Heart left ventricle (tissue), 16 donors: ENCODE data around the gene PLD2. TPM values are rescaled to one million over a fixed set of nuclear protein-coding genes. Genes with fewer than 3 reads are reported as not detected.
A peak's percentile ranks its signal among the peaks of the same experiment; 100 is the strongest.

Experiments used
- ATAC-seq, 4 donors: fragments of 200-7000 bp; cut with Tn5 transposase; one replicate each; pipeline ENCODE4 v1.9.1; 2020 to 2022; ENCODE audit warnings: moderate library complexity in 4 of 4, mild to moderate bottlenecking in 3 of 4, moderate number of reproducible peaks in 1 of 4
- DNase-seq, 5 donors: peaks; one replicate each; pipeline ENCODE4 v3.0.0-alpha.2; 2020
- H3K27ac ChIP-seq, 12 donors: fragments of 200-600 bp; sonication (generic) in 4 of 12; one replicate each; pipeline versions ENCODE4 v1.5.0 to v1.8.0; 2016 to 2022; ENCODE audit warnings: mild to moderate bottlenecking in 2 of 12
- H3K27me3 ChIP-seq, 9 donors: fragments of 200-600 bp; sonication (generic) in 2 of 9; one replicate each; pipeline versions ENCODE4 v1.5.1 to v1.8.0; 2016 to 2022; ENCODE audit warnings: mild to moderate bottlenecking in 3 of 9
- H3K36me3 ChIP-seq, 9 donors: fragments of 200-600 bp; sonication (generic) in 2 of 9; one replicate each; pipeline versions ENCODE4 v1.5.0 to v1.8.0; 2018 to 2022; ENCODE audit warnings: mild to moderate bottlenecking in 2 of 9
- H3K4me1 ChIP-seq, 12 donors: fragments of 200-600 bp; sonication (generic) in 4 of 12; one replicate each; pipeline versions ENCODE4 v1.5.0 to v1.8.0; 2016 to 2022; ENCODE audit warnings: mild to moderate bottlenecking in 3 of 12
- H3K4me3 ChIP-seq, 12 donors: fragments of 200-600 bp; sonication (generic) in 4 of 12; one replicate each; pipeline versions ENCODE4 v1.5.0 to v1.8.0; 2017 to 2022; ENCODE audit warnings: mild to moderate bottlenecking in 9 of 12, moderate library complexity in 4 of 12
- H3K9me3 ChIP-seq, 12 donors: fragments of 200-600 bp; sonication (generic) in 4 of 12; one replicate each; pipeline versions ENCODE4 v1.5.0 to v1.8.0; 2016 to 2022; ENCODE audit warnings: mild to moderate bottlenecking in 1 of 12
- CTCF ChIP-seq, 12 donors: fragments of 200-600 bp; sonication (generic) in 4 of 12; IDR thresholded peaks; one replicate each; pipeline versions ENCODE4 v1.5.0 to v1.8.0; 2018 to 2022; ENCODE audit warnings: antibody characterized with exemption in 12 of 12, mild to moderate bottlenecking in 5 of 12
- POLR2A ChIP-seq, 2 donors: fragments of 450-650 bp; IDR thresholded peaks; one replicate each; pipeline ENCODE4 v1.6.1; 2017; ENCODE audit warnings: antibody characterized with exemption in 2 of 2, mild to moderate bottlenecking in 2 of 2, moderate library complexity in 2 of 2
- WGBS, 4 donors: extraction: QIAGEN DNeasy Blood & Tissue Kit in 2 of 4; methylation state at CpG; one replicate each; pipeline versions ENCODE4 v1.1.5 to v1.1.7; 2013 to 2018; 5-methylcytosine and 5-hydroxymethylcytosine counted together
- intact Hi-C, 10 donors: fragments of 100-400 bp; cut with DNase I; formaldehyde crosslinking; loops; one replicate each; pipeline versions ENCODE4 v1.11.1 to v1.14.2; 2022
- polyA plus RNA-seq, 2 donors: library from polyadenylated mRNA; stranded (reverse); fragments of 200-250 nt; gene quantifications; one replicate each; pipeline ENCODE4 v1.2.3, GENCODE V29; 2013
- total RNA-seq, 9 donors: library from RNA; depleted of rRNA in 2 of 9; stranded (reverse); fragments of >200 nt in 2 of 9; fragmentation: NEBNext Ultra II Directional in 3 of 9; extraction: Animal tissue kit (Norgen Biotek cat#: 25700) in 3 of 9; gene quantifications; one replicate each; pipeline versions ENCODE4 v1.1.0 to v1.2.4, GENCODE V29; 2016 to 2023
- donor health status: ischemic (EF 13 %, LVEDD 7.1; RV severe dilation, severe dysfunction).
- donor health status: healthy with polysubstance abuse.
- donor health status: DM: no; HTN: yes; CAD: no.
- donor health status: DM: no; HTN: no; CAD: no.
- donor health status: ischemic (EF 25% LVEDD 6.9; RV normal size, moderate dysfunction).
- donor health status: ischemic (EF 25% LVEDD 5.7; RV mildly dilated, moderate dysfunction).
- donor health status: healthy.
- donor health status: DM: yes; HTN: yes; CAD: no.
- donor health status: ischemic (EF 35%, LVEDD 5.7; RV mildly dilated, moderate dysfunction).
- donor health status: nonischemic (EF 11% LVEDD 7.7; RV severe dilation, severe dysfunction).
- donor health status: DM: yes; HTN: yes; CAD: no.
- donor health status: PGD.
- donor health status: ischemic (EF 29% LVEDD 5.4; RV normal size, mild dysfunction).
- donor health status: nonischemic (EF 23%, LVEDD 6.1; RV moderate dilation, normal function).

The PLD2 gene
- total and polyA plus RNA-seq, 11 donors: 5.3 to 17.9 (median 8.5) TPM

- Histone ChIP-seq H3K27me3 (peaks cover 0 to 25% (median 11%) of the 10 kb centered on the region in 9 donors), H3K4me1 (peaks cover 0 to 50% (median 37%) of the 10 kb centered on the region in 12 donors), H3K4me3 (peak within 1 kb of the TSS; percentile 49 to 95 (median 72)), H3K9me3 (no peaks in the 10 kb centered on the region), H3K27ac (peak within 1 kb of the TSS; percentile 90 to 99 (median 96)), H3K36me3 (no peaks in the 10 kb centered on the region)
- ATAC-seq: peak in 1 of 4 donors; percentile 1
- DNase-seq: no peak
- TF ChIP-seq CTCF (IDR thresholded peaks at IDR 0.05) (no peak), POLR2A (IDR thresholded peaks at IDR 0.05) (no peak)
- WGBS, 4 donors: 31 to 46% (median 43%) methylated on average over 43 to 62 of the region's 62 CpGs
- intact Hi-C loops: loop anchor here (2.0 to 10.0 kb wide), 8 partner anchors 48 to 100 kb away; partner anchors contain the start of genes MED11 (in 7 of the 10), ARRB2 (in 3 of the 10), CXCL16 (in 1 of the 10) and ZMYND15 (in 1 of the 10)
These were observed 17.9 kb upstream of the PLD2 start, which contains the start of gene GLTPD2 for GRCh38 chr17:4788807-4789700. TSS of gene GLTPD2 (plus strand) at chr17:4788964. CDS start at chr17:4789012, 48 bp downstream.

GRCh38 chr17:4789701-4789950 lies 17.3 kb upstream of the PLD2 start:
- WGBS, 4 donors: 0% methylated on average over 1 to 25 of the region's 25 CpGs; no CpG with 5 or more reads in 1 of the 4 donors
- no peak for ATAC-seq
- H3K4me1 ChIP-seq: peaks cover 0 to 50% (median 37%) of the 10 kb centered on the region in 12 donors
- TF ChIP-seq POLR2A (IDR thresholded peaks at IDR 0.05) (no peak), CTCF (IDR thresholded peaks at IDR 0.05) (no peak)
- no peaks in the 10 kb centered on the region for H3K36me3 ChIP-seq
- peaks cover 0 to 20% (median 7%) of the 10 kb centered on the region in 9 donors for H3K27me3 ChIP-seq
- DNase-seq: no peak
- intact Hi-C loops: loop anchor here (2.0 to 10.0 kb wide), 8 partner anchors 48 to 99 kb away; partner anchors contain the start of genes MED11 (in 7 of the 10), ARRB2 (in 3 of the 10), CXCL16 (in 1 of the 10) and ZMYND15 (in 1 of the 10)
- H3K4me3 ChIP-seq: peak overlapping the region; percentile 49 to 95 (median 72)
- H3K9me3 ChIP-seq: no peaks in the 10 kb centered on the region
- peak overlapping the region; percentile 90 to 99 (median 96) for H3K27ac ChIP-seq

- ATAC-seq: peak; percentile 87 to 96 (median 94)
- peak; percentile 87 to 94 (median 91) for DNase-seq
- intact Hi-C loops: loop anchor here (1.0 to 10.0 kb wide), 10 partner anchors 43 to 99 kb away; partner anchors contain the start of genes MED11 (in 8 of the 10), ARRB2 (in 3 of the 10), CXCL16 (in 1 of the 10) and MINK1 (in 1 of the 10)
- peak overlapping the region; percentile 90 to 99 (median 96) for H3K27ac ChIP-seq
- H3K9me3 ChIP-seq: no peaks in the 10 kb centered on the region
- H3K4me3 ChIP-seq: peak overlapping the region; percentile 49 to 95 (median 72)
- 0 to 1% (median 0%) methylated on average over 33 to 91 of the region's 91 CpGs for WGBS, 4 donors
- H3K4me1 ChIP-seq: peaks cover 0 to 50% (median 36%) of the 10 kb centered on the region in 12 donors
- H3K36me3 ChIP-seq: no peaks in the 10 kb centered on the region
- TF ChIP-seq POLR2A (IDR thresholded peaks at IDR 0.05) (peak in 1 of 2 donors; percentile 89), CTCF (IDR thresholded peaks at IDR 0.05) (peak; percentile 58 to 88 (median 76))
- H3K27me3 ChIP-seq: peaks cover 0 to 15% (median 7%) of the 10 kb centered on the region in 9 donors
These were observed 16.8 kb upstream of the PLD2 start for GRCh38 chr17:4789951-4790704.
